ENCODE results near the gene CORIN.

Gene CORIN

GRCh38 chr4:47746122-47746521 lies 91.7 kb downstream of the CORIN start:
- H3K9me3 ChIP-seq (ENCODE audit: control insufficient read depth, insufficient read depth, low read length), result no peaks in the 10 kb centered on the region
- H3K9me2 ChIP-seq (replicated peaks; ENCODE audit: control insufficient read depth, low read length), result no peaks in the 10 kb centered on the region; the same call in 1 of the 2 replicates
- TF ChIP-seq EZH2phosphoT487 (IDR thresholded peaks at IDR 0.05; ENCODE audit: borderline replicate concordance, low read length) (no peak), CTCF (IDR thresholded peaks at IDR 0.05; ENCODE audit: low read depth, low read length, poor library complexity, severe bottlenecking) (no peak)
- no peak overlapping the region for H3K4me3 ChIP-seq (ENCODE audit: low read length)
- no peaks in the 10 kb centered on the region for H3K4me1 ChIP-seq (ENCODE audit: control insufficient read depth, low read length)
- no peaks in the 10 kb centered on the region for H3K79me2 ChIP-seq (ENCODE audit: control insufficient read depth, low read length)
- H3K4me2 ChIP-seq (ENCODE audit: low read length), result no peak overlapping the region
- H3K27ac ChIP-seq (ENCODE audit: low read depth, low read length), result no peak overlapping the region
- no peaks in the 10 kb centered on the region for H3F3A ChIP-seq (ENCODE audit: control insufficient read depth, insufficient read depth)
- no peaks in the 10 kb centered on the region for H3K36me3 ChIP-seq (ENCODE audit: control insufficient read depth, low read length)
- H4K20me1 ChIP-seq (ENCODE audit: control insufficient read depth, insufficient read depth, low read depth, low read length), result no peaks in the 10 kb centered on the region
- no peaks in the 10 kb centered on the region for H3K27me3 ChIP-seq (ENCODE audit: control insufficient read depth, low read length)

GRCh38 chr4:47744843-47745382 lies 93.0 kb downstream of the CORIN start:
- Histone ChIP-seq H3F3A (ENCODE audit: control insufficient read depth, insufficient read depth) (no peaks in the 10 kb centered on the region), H3K27me3 (ENCODE audit: control insufficient read depth, low read length) (no peaks in the 10 kb centered on the region), H3K4me3 (ENCODE audit: low read length) (no peak overlapping the region), H3K36me3 (ENCODE audit: control insufficient read depth, low read length) (no peaks in the 10 kb centered on the region), H3K4me2 (ENCODE audit: low read length) (no peak overlapping the region), H3K9me3 (ENCODE audit: control insufficient read depth, insufficient read depth, low read length) (no peaks in the 10 kb centered on the region), H3K79me2 (ENCODE audit: control insufficient read depth, low read length) (no peaks in the 10 kb centered on the region), H4K20me1 (ENCODE audit: control insufficient read depth, insufficient read depth, low read depth, low read length) (no peaks in the 10 kb centered on the region), H3K9me2 (replicated peaks; ENCODE audit: control insufficient read depth, low read length) (no peaks in the 10 kb centered on the region; the same call in 1 of the 2 replicates), H3K27ac (ENCODE audit: low read depth, low read length) (no peak overlapping the region), H3K4me1 (ENCODE audit: control insufficient read depth, low read length) (no peaks in the 10 kb centered on the region)
- TF ChIP-seq EZH2phosphoT487 (IDR thresholded peaks at IDR 0.05; ENCODE audit: borderline replicate concordance, low read length) (no peak), CTCF (IDR thresholded peaks at IDR 0.05; ENCODE audit: low read depth, low read length, poor library complexity, severe bottlenecking) (no peak)

- Histone ChIP-seq H3K4me1 (ENCODE audit: control insufficient read depth, low read length) (no peaks in the 10 kb centered on the region), H3K9me2 (replicated peaks; ENCODE audit: control insufficient read depth, low read length) (no peaks in the 10 kb centered on the region; the same call in 1 of the 2 replicates), H3K27ac (ENCODE audit: low read depth, low read length) (no peak overlapping the region), H3K9me3 (ENCODE audit: control insufficient read depth, insufficient read depth, low read length) (no peaks in the 10 kb centered on the region), H3K4me2 (ENCODE audit: low read length) (no peak overlapping the region), H4K20me1 (ENCODE audit: control insufficient read depth, insufficient read depth, low read depth, low read length) (no peaks in the 10 kb centered on the region), H3K27me3 (ENCODE audit: control insufficient read depth, low read length) (no peaks in the 10 kb centered on the region), H3F3A (ENCODE audit: control insufficient read depth, insufficient read depth) (no peaks in the 10 kb centered on the region), H3K79me2 (ENCODE audit: control insufficient read depth, low read length) (no peaks in the 10 kb centered on the region), H3K4me3 (ENCODE audit: low read length) (no peak overlapping the region), H3K36me3 (ENCODE audit: control insufficient read depth, low read length) (no peaks in the 10 kb centered on the region)
- TF ChIP-seq EZH2phosphoT487 (IDR thresholded peaks at IDR 0.05; ENCODE audit: borderline replicate concordance, low read length) (no peak), CTCF (IDR thresholded peaks at IDR 0.05; ENCODE audit: low read depth, low read length, poor library complexity, severe bottlenecking) (no peak)
These were observed 93.6 kb downstream of the CORIN start for GRCh38 chr4:47744253-47744652.
